H9 (cell line): ENCODE results near the gene STIMATE. TPM values are rescaled to one million over a fixed set of nuclear protein-coding genes. Genes with fewer than 3 reads are reported as not detected.

Experiments
- DNase-seq: peaks from one replicate; pipeline ENCODE4 v3.0.0-alpha.2; 2017
- H2AFZ ChIP-seq: one replicate; pipeline ENCODE4 v1.6.1; 2013; ENCODE audit warnings: mild to moderate bottlenecking, low read length, control low read depth, moderate library complexity
- H2AK5ac ChIP-seq: 2 replicates; pipeline ENCODE4 v1.6.1; 2013; ENCODE audit warnings: low read length, control low read depth, mixed read lengths; ENCODE audit not compliant: insufficient read length
- H2BK120ac ChIP-seq: one replicate; pipeline ENCODE4 v1.6.1; 2013; ENCODE audit warnings: low read depth, mild to moderate bottlenecking, low read length, control low read depth, inconsistent platforms; ENCODE audit not compliant: poor library complexity, severe bottlenecking
- H2BK12ac ChIP-seq: 2 replicates; pipeline ENCODE4 v1.6.1; 2013; ENCODE audit warnings: low read length, control low read depth, mixed read lengths, low read depth; ENCODE audit not compliant: insufficient read length
- H2BK15ac ChIP-seq: 2 replicates; pipeline ENCODE4 v1.6.1; 2013; ENCODE audit warnings: low read depth, low read length, control low read depth
- H2BK20ac ChIP-seq: one replicate; pipeline ENCODE4 v1.6.1; 2013; ENCODE audit warnings: low read depth, mild to moderate bottlenecking, low read length, control low read depth, inconsistent platforms; ENCODE audit not compliant: poor library complexity, severe bottlenecking
- H2BK5ac ChIP-seq: 2 replicates; pipeline ENCODE4 v1.6.1; 2013; ENCODE audit warnings: low read length, control low read depth, mixed read lengths; ENCODE audit not compliant: insufficient read length
- H3K14ac ChIP-seq: 2 replicates; pipeline ENCODE4 v1.6.1; 2013; ENCODE audit warnings: low read length, control low read depth; ENCODE audit not compliant: insufficient read depth
- H3K18ac ChIP-seq: 2 replicates; pipeline ENCODE4 v1.6.1; 2013; ENCODE audit warnings: low read depth, mild to moderate bottlenecking, mixed read lengths, low read length, control low read depth; ENCODE audit not compliant: insufficient read length
- H3K23ac ChIP-seq: 2 replicates; pipeline ENCODE4 v1.6.1; 2013; ENCODE audit warnings: low read length, control low read depth, mixed read lengths, low read depth; ENCODE audit not compliant: insufficient read length
- H3K23me2 ChIP-seq: 2 replicates; pipeline ENCODE4 v1.6.1; 2013; ENCODE audit warnings: low read depth, mild to moderate bottlenecking, mixed read lengths, low read length, control low read depth; ENCODE audit not compliant: insufficient read length, poor library complexity, severe bottlenecking
- H3K27ac ChIP-seq: 2 replicates; pipeline ENCODE4 v1.5.1; 2013; ENCODE audit warnings: low read length, control low read depth, mixed read lengths, low read depth; ENCODE audit not compliant: insufficient read length
- H3K27me3 ChIP-seq: 2 replicates; pipeline ENCODE4 v1.6.1; 2013; ENCODE audit warnings: low read length, control low read depth, inconsistent platforms; ENCODE audit not compliant: insufficient read depth
- H3K4ac ChIP-seq: 2 replicates; pipeline ENCODE4 v1.6.1; 2013; ENCODE audit warnings: low read depth, mild to moderate bottlenecking, control low read depth, inconsistent platforms, low read length, moderate library complexity
- H3K4me1 ChIP-seq: 2 replicates; pipeline ENCODE4 v1.6.1; 2013; ENCODE audit warnings: low read length, control low read depth, inconsistent platforms; ENCODE audit not compliant: insufficient read depth
- H3K4me2 ChIP-seq: 2 replicates; pipeline ENCODE4 v1.6.1; 2013; ENCODE audit warnings: low read length, control low read depth, mixed read lengths; ENCODE audit not compliant: insufficient read length, insufficient read depth
- H3K56ac ChIP-seq: 2 replicates; pipeline ENCODE4 v1.6.1; 2013; ENCODE audit warnings: low read depth, mild to moderate bottlenecking, mixed read lengths, low read length, control low read depth; ENCODE audit not compliant: insufficient read length
- H3K79me1 ChIP-seq: 2 replicates; pipeline ENCODE4 v1.6.1; 2013; ENCODE audit warnings: low read depth, mild to moderate bottlenecking, moderate library complexity, low read length, control low read depth, inconsistent platforms; ENCODE audit not compliant: insufficient read depth, poor library complexity, severe bottlenecking
- H3K79me2 ChIP-seq: 2 replicates; pipeline ENCODE4 v1.6.1; 2013; ENCODE audit warnings: low read length, control low read depth, inconsistent platforms; ENCODE audit not compliant: insufficient read depth
- H3K9ac ChIP-seq: 2 replicates; pipeline ENCODE4 v1.6.1; 2013; ENCODE audit warnings: low read length, control low read depth, mixed read lengths; ENCODE audit not compliant: insufficient read length; ENCODE audit errors: extremely low read depth
- H3K9me3 ChIP-seq: one replicate; pipeline ENCODE4 v1.6.1; 2013; ENCODE audit warnings: low read depth, low read length, inconsistent platforms; ENCODE audit not compliant: control insufficient read depth
- H3T11ph ChIP-seq: one replicate; pipeline ENCODE4 v1.6.1; 2013; ENCODE audit warnings: mild to moderate bottlenecking, low read length, control low read depth, inconsistent platforms
- H4K20me1 ChIP-seq: one replicate; pipeline ENCODE4 v1.6.1; 2013; ENCODE audit not compliant: control insufficient read depth, insufficient read length, insufficient read depth
- H4K5ac ChIP-seq: 2 replicates; pipeline ENCODE4 v1.6.1; 2013; ENCODE audit warnings: low read depth, mild to moderate bottlenecking, mixed read lengths, low read length, control low read depth; ENCODE audit not compliant: insufficient read length
- H4K8ac ChIP-seq: replicated peaks from 2 replicates; pipeline ENCODE4 v1.6.1; 2013; ENCODE audit warnings: low read length, control low read depth, mixed read lengths, low read depth; ENCODE audit not compliant: insufficient read length
- H4K91ac ChIP-seq: 2 replicates; pipeline ENCODE4 v1.6.1; 2013; ENCODE audit warnings: low read depth, mild to moderate bottlenecking, moderate library complexity, mixed read lengths, low read length, control low read depth; ENCODE audit not compliant: insufficient read length
- H3K27ac Mint-ChIP-seq, 3 experiments: 2 replicates in 2 of 3; 3 replicates in 1 of 3; pipeline ENCODE4 v1.8.0; 2020 to 2021; ENCODE audit warnings: mixed read lengths in 3 of 3, mild to moderate bottlenecking in 1 of 3, moderate library complexity in 1 of 3
- H3K27me3 Mint-ChIP-seq: 2 replicates; pipeline ENCODE4 v1.8.0; 2021; ENCODE audit warnings: low read depth, mild to moderate bottlenecking, moderate library complexity, mixed read lengths
- H3K36me3 Mint-ChIP-seq, 3 experiments: 2 replicates in 2 of 3; 3 replicates in 1 of 3; pipeline ENCODE4 v1.8.0; 2020 to 2021; ENCODE audit warnings: low read depth in 3 of 3, mixed read lengths in 3 of 3; ENCODE audit not compliant: insufficient read depth in 1 of 3
- H3K4me1 Mint-ChIP-seq, 2 experiments: 2 replicates each; pipeline ENCODE4 v1.8.0; 2020; ENCODE audit warnings: mixed read lengths in 2 of 2
- H3K4me3 Mint-ChIP-seq, 2 experiments: 2 replicates in 1 of 2; 3 replicates in 1 of 2; pipeline ENCODE4 v1.8.0; 2020 to 2021; ENCODE audit warnings: mild to moderate bottlenecking in 2 of 2, mixed read lengths in 2 of 2, moderate library complexity in 1 of 2
- H3K9me3 Mint-ChIP-seq, 2 experiments: 2 replicates in 1 of 2; 3 replicates in 1 of 2; pipeline ENCODE4 v1.8.0; 2020; ENCODE audit warnings: mild to moderate bottlenecking in 2 of 2, mixed read lengths in 2 of 2, moderate library complexity in 1 of 2
- WGBS: extraction: QIAGEN DNeasy Blood & Tissue Kit; methylation state at CpG from one replicate; pipeline ENCODE4 v1.1.7; 2013; ENCODE audit warnings: missing lambda C conversion rate, low lambda C conversion rate, mixed read lengths; ENCODE audit not compliant: insufficient read length; ENCODE audit errors: extremely low coverage; 5-methylcytosine and 5-hydroxymethylcytosine counted together
- total RNA-seq: library from RNA; stranded (reverse); gene quantifications from 2 replicates; pipeline ENCODE4 v1.2.1, GENCODE V29; 2021
- TF ChIP-seq, protein P1 (sequence below): fragments of 200-600 bp; sonication (generic); conservative IDR thresholded peaks from 3 replicates; pipeline ENCODE4 v1.8.0; 2021; ENCODE audit warnings: antibody characterized with exemption, mild to moderate bottlenecking

STIMATE gene
- total RNA-seq, 1 experiment from 2014 or later, result 25.6 TPM

DNA sequence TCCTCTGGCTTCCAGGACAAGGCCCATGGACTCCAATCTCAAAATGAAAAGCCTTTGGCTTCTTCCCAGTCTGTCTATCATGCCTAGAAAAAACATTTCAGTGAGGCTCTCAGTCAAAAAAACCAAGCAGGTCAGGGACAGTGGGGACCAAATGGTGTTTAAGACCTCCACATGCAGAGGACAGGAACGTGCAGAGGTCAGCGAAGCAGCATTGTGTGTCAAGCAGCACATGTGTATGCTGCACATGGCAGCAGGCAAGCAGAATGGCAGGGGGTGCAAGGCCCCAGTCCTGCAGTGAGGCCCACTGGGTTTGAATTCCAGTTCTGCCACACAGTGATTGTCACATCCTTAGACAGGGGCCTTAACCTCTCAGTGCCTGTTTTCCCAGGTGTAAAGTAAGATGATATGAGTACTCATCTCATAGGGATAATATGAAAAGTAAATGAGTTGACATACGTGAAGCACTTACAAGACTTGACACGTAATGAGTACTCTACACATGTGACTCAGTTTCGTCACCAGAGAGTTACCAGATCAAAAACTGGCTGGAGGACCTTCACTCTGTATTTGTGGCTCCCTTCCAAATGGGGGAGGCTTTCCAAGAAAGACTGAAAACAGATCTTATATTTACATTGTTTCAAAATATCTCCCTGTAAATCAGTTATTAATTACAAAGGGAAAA is 11.2 kb downstream of the STIMATE start:
- Mint-ChIP-seq H3K9me3 (no peaks in the 10 kb centered on the region), H3K4me1 (no peaks in the 10 kb centered on the region), H3K4me3 (no peak overlapping the region), H3K27me3 (no peaks in the 10 kb centered on the region; the same call in 1 of the 2 replicates), H3K36me3 (peaks cover 13 to 16% (median 13%) of the 10 kb centered on the region in 3 experiments; a peak in 5 of 7 replicates), H3K27ac (no peak overlapping the region)
- Histone ChIP-seq H3T11ph (no peak overlapping the region), H3K27ac (no peak overlapping the region), H3K56ac (no peak overlapping the region), H3K23ac (no peak overlapping the region), H3K9ac (no peak overlapping the region), H3K4me1 (no peaks in the 10 kb centered on the region), H3K4ac (no peak overlapping the region), H2BK120ac (no peak overlapping the region), H4K20me1 (no peaks in the 10 kb centered on the region), H4K8ac (no peak overlapping the region), H2BK5ac (no peak overlapping the region), H3K23me2 (no peaks in the 10 kb centered on the region), H3K9me3 (no peaks in the 10 kb centered on the region), H2BK20ac (no peak overlapping the region), H2AK5ac (no peak overlapping the region), H3K27me3 (no peaks in the 10 kb centered on the region), H4K91ac (no peak overlapping the region), H2AFZ (no peak overlapping the region), H3K79me2 (no peaks in the 10 kb centered on the region), H3K79me1 (peaks cover 3% of the 10 kb centered on the region), H2BK12ac (no peak overlapping the region), H3K14ac (no peak overlapping the region; the same call in 1 of the 2 replicates), H2BK15ac (no peak overlapping the region), H3K4me2 (no peak overlapping the region), H3K18ac (no peak overlapping the region), H4K5ac (no peak overlapping the region)
- TF ChIP-seq, protein P1, sequence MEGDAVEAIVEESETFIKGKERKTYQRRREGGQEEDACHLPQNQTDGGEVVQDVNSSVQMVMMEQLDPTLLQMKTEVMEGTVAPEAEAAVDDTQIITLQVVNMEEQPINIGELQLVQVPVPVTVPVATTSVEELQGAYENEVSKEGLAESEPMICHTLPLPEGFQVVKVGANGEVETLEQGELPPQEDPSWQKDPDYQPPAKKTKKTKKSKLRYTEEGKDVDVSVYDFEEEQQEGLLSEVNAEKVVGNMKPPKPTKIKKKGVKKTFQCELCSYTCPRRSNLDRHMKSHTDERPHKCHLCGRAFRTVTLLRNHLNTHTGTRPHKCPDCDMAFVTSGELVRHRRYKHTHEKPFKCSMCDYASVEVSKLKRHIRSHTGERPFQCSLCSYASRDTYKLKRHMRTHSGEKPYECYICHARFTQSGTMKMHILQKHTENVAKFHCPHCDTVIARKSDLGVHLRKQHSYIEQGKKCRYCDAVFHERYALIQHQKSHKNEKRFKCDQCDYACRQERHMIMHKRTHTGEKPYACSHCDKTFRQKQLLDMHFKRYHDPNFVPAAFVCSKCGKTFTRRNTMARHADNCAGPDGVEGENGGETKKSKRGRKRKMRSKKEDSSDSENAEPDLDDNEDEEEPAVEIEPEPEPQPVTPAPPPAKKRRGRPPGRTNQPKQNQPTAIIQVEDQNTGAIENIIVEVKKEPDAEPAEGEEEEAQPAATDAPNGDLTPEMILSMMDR, result no peak
- no CpG with 5 or more reads among the region's 5 CpGs for WGBS
- no peak for DNase-seq
